Stimulated activated naive CD8-positive, alpha-beta T cell treated with anti-CD3 and anti-CD28 coated beads, Interleukin-15, Interleukin-2, amounts not matched to agents 100 U/mL and 50 U/mL, for 24 hours (primary cell): ENCODE data around the gene ATP8B3.

Source experiments
- ATAC-seq: fragments of 150-1000 bp; cut with Tn5 transposase; one replicate; pipeline ENCODE4 v1.10.0; 2021
- DNase-seq: peaks from one replicate; pipeline ENCODE4 v3.0.0; 2021

The ATP8B3 gene

GRCh38 chr19:1836458-1837221 is 24.6 kb upstream of the ATP8B3 start:
- DNase-seq (no peak), ATAC-seq (no peak)

- DNase-seq (no peak), ATAC-seq (no peak)
These were observed 21.5 kb upstream of the ATP8B3 start for GRCh38 chr19:1833540-1833939.

- DNase-seq (no peak), ATAC-seq (no peak)
These were observed 20.1 kb upstream of the ATP8B3 start for GRCh38 chr19:1832046-1832663.

GRCh38 chr19:1830978-1831377 is 18.9 kb upstream of the ATP8B3 start:
- ATAC-seq (no peak), DNase-seq (no peak)

GRCh38 chr19:1830568-1830967 is 18.5 kb upstream of the ATP8B3 start:
- no peak for ATAC-seq
- no peak for DNase-seq

DNA sequence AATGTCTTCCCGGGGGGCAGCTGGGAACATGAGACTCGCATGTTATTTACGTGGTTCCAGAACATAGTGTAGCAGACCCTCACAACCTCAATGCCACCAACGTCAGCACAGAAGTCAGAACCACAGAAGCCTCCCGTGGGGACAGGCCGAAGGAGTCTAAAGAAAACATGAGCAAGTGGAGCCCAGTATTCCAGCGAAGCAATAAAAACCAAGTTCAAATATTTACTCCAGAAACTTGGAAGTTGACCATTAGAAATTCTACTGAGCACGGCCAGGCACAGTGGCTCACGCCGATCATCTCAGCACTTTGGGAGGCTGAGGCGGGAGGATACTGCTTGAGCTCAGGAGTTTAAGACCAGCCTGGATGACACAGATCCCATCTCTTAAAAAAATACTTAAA is 17.9 kb upstream of the ATP8B3 start:
- ATAC-seq (no peak), DNase-seq (no peak)

DNA sequence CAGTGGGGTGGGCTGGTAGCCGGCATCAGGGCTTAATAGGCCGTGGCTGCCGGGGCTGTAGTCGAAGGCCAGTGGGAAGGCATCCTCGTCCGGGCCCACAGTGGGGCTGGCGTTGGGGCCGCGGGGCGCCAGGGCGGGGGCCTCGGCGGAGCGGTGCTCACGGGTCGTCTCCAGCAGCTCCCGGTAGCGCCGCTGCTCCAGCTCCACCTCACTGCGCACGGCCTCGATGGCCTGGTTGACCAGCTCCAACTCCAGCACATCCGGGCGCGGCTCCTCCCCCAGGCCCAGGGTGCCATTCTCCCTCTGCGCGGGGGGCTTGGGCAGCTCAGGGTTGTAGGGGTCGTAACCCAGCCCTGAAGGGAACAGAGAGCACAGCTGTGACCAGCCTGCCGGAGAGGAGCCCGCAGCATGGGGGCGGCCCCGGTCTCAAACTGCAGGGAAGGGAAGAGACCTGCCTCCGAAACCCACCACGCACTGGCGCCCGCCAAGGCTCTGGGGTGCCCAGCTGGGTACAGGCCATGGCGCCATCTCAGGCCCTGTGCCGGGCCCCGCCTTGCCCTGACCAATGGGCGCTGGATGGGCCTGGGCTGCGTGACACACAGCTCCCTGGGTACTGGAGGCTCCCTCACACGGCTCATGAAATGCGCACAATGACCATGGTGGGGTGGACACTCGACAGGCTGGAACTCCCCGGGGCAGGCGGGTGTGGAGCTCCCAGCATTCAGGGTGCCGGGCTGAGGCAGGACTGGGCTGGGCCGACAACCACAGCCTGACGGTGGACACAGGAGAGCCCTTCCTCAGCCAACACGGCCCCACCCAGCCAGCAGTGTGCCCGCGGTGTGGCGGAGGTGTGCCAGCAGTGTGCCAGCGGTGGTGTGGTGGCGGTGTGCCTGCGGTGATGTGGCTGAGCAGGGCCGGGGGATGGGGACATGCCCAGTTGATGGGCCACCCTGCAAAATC is 16.5 kb upstream of the ATP8B3 start:
- DNase-seq (no peak), ATAC-seq (no peak)

DNA sequence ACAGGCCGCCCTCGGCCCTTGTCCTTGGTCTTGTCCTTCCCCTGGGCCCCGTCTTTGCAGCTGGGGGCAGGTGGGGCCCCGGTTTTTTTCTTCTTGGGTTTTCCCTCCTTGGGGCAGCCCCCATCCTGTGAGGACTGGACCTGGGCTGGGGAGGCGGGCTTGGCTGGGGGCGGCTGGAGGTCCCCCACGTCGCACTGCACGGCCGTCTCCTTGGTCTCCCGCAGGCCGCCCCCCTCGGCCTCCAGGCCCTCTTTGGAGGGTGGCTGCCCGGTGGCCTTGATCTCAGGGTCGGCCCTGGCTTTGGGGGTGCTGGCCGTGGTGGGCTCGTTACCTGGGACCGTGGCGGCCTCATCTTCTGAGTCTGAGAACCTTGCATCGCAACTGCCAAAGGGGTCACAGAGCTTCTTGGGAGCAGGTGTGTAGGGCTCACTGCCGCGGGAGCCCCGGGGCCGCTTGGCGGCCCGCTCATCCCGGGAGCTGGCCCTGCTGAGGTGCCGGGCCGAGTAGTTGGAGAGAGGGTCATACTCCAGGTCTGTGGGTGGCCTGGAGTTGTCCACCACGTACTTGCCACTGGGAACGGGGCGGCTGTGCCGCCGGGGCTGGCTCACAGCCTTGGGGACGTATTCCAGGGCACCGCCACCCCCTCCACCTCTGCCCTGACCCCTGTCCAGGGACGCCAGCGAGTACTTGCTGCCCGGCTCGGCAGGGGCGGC is 15.6 kb upstream of the ATP8B3 start:
- DNase-seq (no peak), ATAC-seq (no peak)

- ATAC-seq (no peak), DNase-seq (no peak)
These were observed 14.8 kb upstream of the ATP8B3 start for GRCh38 chr19:1826557-1827521.

- peak; percentile 72 for ATAC-seq
- peak; percentile 82 for DNase-seq
These were observed 14.0 kb upstream of the ATP8B3 start for GRCh38 chr19:1825909-1826556.

- ATAC-seq, result no peak
- DNase-seq, result no peak
These were observed 12.2 kb upstream of the ATP8B3 start for GRCh38 chr19:1824252-1824622.

GRCh38 chr19:1823539-1824251 is 11.6 kb upstream of the ATP8B3 start:
- DNase-seq, result no peak
- ATAC-seq, result no peak

- no peak for DNase-seq
- ATAC-seq, result no peak
These were observed 10.9 kb upstream of the ATP8B3 start for GRCh38 chr19:1823020-1823419.

GRCh38 chr19:1822210-1822609 is 10.1 kb upstream of the ATP8B3 start:
- ATAC-seq (no peak), DNase-seq (no peak)

- DNase-seq, result no peak
- no peak for ATAC-seq
These were observed 7.5 kb upstream of the ATP8B3 start for GRCh38 chr19:1819341-1820255.

GRCh38 chr19:1818549-1819195 is 6.6 kb upstream of the ATP8B3 start:
- ATAC-seq, result no peak
- no peak for DNase-seq

DNA sequence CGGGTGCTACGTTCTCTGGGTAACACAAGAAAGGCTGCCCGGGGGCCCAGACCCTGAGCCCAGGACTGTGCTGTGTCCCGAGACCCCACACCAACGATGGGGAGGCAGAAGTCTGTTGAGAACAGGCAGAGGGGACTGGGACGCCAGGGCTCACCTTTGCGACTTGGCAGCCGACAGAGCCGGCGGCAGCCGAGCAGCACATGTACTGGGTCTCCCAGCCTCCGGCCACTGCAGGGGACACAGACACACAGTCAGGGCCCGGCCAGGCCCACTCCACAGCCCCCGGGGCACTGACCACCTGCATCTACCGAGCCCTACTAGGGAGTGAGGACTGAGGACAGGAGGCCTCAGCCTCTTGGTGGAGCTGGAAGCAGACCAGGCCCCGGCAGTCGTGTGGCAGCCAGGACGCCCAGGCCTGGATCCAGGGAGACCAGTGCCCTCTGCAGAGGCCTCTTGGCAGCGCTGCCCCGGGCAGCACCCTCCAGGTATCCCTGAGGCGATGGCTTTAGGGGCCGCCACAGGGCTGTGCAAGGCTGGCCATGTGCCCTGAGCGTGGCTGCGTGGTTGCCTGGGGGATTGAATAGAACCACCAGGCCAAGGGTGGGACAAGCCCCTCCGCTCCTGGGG is 5.6 kb upstream of the ATP8B3 start:
- ATAC-seq (no peak), DNase-seq (no peak)
